Fibroblast of villous mesenchyme (primary cell): ENCODE measurements around the gene TRIM52. TPM values are rescaled to one million over a fixed set of nuclear protein-coding genes. Genes with fewer than 3 reads are reported as not detected.
A peak's percentile ranks its signal among the peaks of the same experiment; 100 is the strongest.

Experiments
- DNase-seq: peaks from one replicate; pipeline ENCODE4 v3.0.0-alpha.2; 2010; ENCODE audit warnings: low read depth
- H3K4me3 ChIP-seq: 2 replicates; pipeline ENCODE4 v1.5.1; 2011; ENCODE audit warnings: low read depth, mild to moderate bottlenecking, low read length
- CTCF ChIP-seq: IDR thresholded peaks from 2 replicates; pipeline ENCODE4 v1.5.1; 2012; ENCODE audit warnings: low read depth, mild to moderate bottlenecking, low read length; ENCODE audit not compliant: insufficient read depth
- total RNA-seq: library from RNA; depleted of rRNA; stranded (reverse); fragments of >200 nt; gene quantifications from 2 replicates; pipeline ENCODE4 v1.2.3, GENCODE V29; 2012

TRIM52 gene
- total RNA-seq, 1 donor, result 7.8 TPM

GRCh38 chr5:181261320-181262049 lies 542 bp upstream of the TRIM52 start:
- H3K4me3 ChIP-seq, result peak overlapping the region; percentile 94
- no peak for TF ChIP-seq CTCF
- peak; percentile 68 for DNase-seq

GRCh38 chr5:181259974-181260719 lies 796 bp downstream of the TRIM52 start:
- no peak for DNase-seq
- H3K4me3 ChIP-seq, result peak overlapping the region; percentile 94
- TF ChIP-seq CTCF, result no peak

DNA sequence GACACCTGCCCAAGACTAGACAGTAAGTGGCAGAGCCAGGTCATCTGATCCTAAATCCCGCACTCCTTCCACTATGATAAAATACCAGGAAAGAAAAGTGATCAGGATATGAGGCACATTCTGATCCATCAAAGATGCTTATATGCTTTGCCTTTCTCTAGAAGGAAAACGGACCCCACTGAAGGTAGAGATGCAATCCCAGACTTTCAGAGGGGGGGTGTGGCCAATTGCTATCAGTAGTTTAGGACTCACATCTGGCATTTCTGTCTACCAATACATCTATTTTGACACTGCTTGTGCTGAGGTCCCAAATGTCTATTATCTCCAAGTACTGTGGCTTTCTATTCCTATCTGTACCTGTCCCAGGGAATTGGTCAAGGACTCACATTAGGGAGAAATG lies 1.7 kb downstream of the TRIM52 start:
- no peak for TF ChIP-seq CTCF
- DNase-seq, result no peak
- peak overlapping the region; percentile 94 for H3K4me3 ChIP-seq

DNA sequence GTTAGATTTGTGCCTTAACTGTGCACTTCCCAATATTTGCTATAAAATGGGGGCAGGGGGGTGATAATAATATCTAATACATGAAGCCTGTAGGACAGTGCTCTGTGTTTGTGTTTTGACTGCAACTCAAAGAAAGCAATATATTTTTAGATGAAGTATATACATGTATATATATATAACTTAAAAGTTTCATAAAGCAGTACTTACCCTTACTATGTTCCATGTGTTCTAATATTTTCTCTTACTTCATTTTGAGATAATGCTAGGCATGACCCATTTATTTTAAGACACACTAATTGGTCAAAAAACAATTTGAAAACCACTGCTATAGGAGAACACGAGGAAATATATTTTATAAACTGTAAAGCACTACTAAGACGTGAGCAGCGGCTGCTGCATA lies 2.4 kb downstream of the TRIM52 start:
- no peak for TF ChIP-seq CTCF
- H3K4me3 ChIP-seq, result peak overlapping the region; percentile 94

GRCh38 chr5:181255836-181256578 lies 4.9 kb downstream of the TRIM52 start:
- no peak for TF ChIP-seq CTCF
- DNase-seq, result no peak

More for the DNA sequence above, 2.4 kb downstream of the TRIM52 start:
- DNase-seq, result no peak

GRCh38 chr5:181255276-181255675 lies 5.7 kb downstream of the TRIM52 start:
- no peak overlapping the region for H3K4me3 ChIP-seq
- TF ChIP-seq CTCF, result no peak
- no peak for DNase-seq

More at GRCh38 chr5:181255836-181256578, 4.9 kb downstream of the TRIM52 start:
- no peak overlapping the region for H3K4me3 ChIP-seq
